Adrenal gland (tissue), 12 donors: Measurements from ENCODE around the gene CABCOCO1. TPM values are rescaled to one million over a fixed set of nuclear protein-coding genes. Genes with fewer than 3 reads are reported as not detected.

ENCODE experiments used
- DNase-seq, 7 donors: peaks; one replicate each; pipeline ENCODE4 v3.0.0-alpha.2; 2019 to 2020
- H3K27ac ChIP-seq, 5 donors: fragments of 200-600 bp; sonication (generic) in 4 of 5; 1 replicate in 3 of 5; 2 replicates in 2 of 5; pipeline versions ENCODE4 v1.5.1 to v1.8.0; 2016 to 2020; ENCODE audit warnings: mild to moderate bottlenecking in 1 of 5
- H3K27me3 ChIP-seq: fragments of 200-600 bp; 2 replicates; pipeline ENCODE4 v1.8.0; 2021
- H3K36me3 ChIP-seq, 2 donors: fragments of 200-600 bp; replicated peaks in 1 of 2; 1 replicate in 1 of 2; 2 replicates in 1 of 2; pipeline versions ENCODE4 v1.5.1 to v1.8.0; 2018 to 2022
- H3K4me1 ChIP-seq, 2 donors: fragments of 200-600 bp; replicated peaks in 1 of 2; 1 replicate in 1 of 2; 2 replicates in 1 of 2; pipeline versions ENCODE4 v1.5.1 to v1.8.0; 2018 to 2021
- H3K4me3 ChIP-seq, 4 donors: fragments of 200-600 bp; sonication (generic) in 3 of 4; one replicate each; pipeline ENCODE4 v1.5.1; 2016 to 2018
- H3K9me3 ChIP-seq, 3 donors: fragments of 200-600 bp; sonication (generic) in 1 of 3; replicated peaks in 1 of 3; 1 replicate in 2 of 3; 2 replicates in 1 of 3; pipeline versions ENCODE4 v1.5.1 to v1.8.0; 2016 to 2021
- POLR2A ChIP-seq, 2 donors: fragments of 450-650 bp; IDR thresholded peaks; one replicate each; pipeline ENCODE4 v1.6.1; 2017; ENCODE audit warnings: antibody characterized with exemption in 2 of 2, mild to moderate bottlenecking in 2 of 2, moderate library complexity in 1 of 2
- WGBS, 4 donors: extraction: QIAGEN DNeasy Blood & Tissue Kit in 2 of 4; methylation state at CpG; one replicate each; pipeline versions ENCODE4 v1.1.5 to v1.1.7; 2013 to 2017; 5-methylcytosine and 5-hydroxymethylcytosine counted together
- intact Hi-C, 2 donors: fragments of 100-400 bp; cut with DNase I; formaldehyde crosslinking; loops; one replicate each; pipeline versions ENCODE4 v1.14.1 to v1.15.0; 2022 to 2023
- polyA plus RNA-seq, 3 donors: library from polyadenylated mRNA; stranded (reverse); fragments of 200-250 nt in 2 of 3; fragments of 350-450 nt in 1 of 3; fragmentation: Illumina TruSeq in 1 of 3; extraction: RNeasy Lipid Tissue Mini Kit (QIAGEN cat#74804) in 1 of 3; gene quantifications; one replicate each; pipeline ENCODE4 v1.2.3, GENCODE V29; 2013 to 2014
- total RNA-seq, 9 donors: library from RNA; depleted of rRNA in 4 of 9; stranded (reverse); fragments of >200 nt in 4 of 9; fragments of 120-200 nt in 1 of 9; fragmentation: NEBNext Ultra II Directional in 1 of 9; extraction: Animal tissue kit (Norgen Biotek cat#: 25700) in 1 of 9; gene quantifications; one replicate each; pipeline versions ENCODE4 v1.1.0 to v1.2.4, GENCODE V29; 2013 to 2023
- TF ChIP-seq, protein P1 (sequence below), 6 experiments: fragments of 450-650 bp in 4 of 6; fragments of 200-600 bp in 2 of 6; sonication (generic) in 1 of 6; IDR thresholded peaks; 1 replicate in 5 of 6; 2 replicates in 1 of 6; pipeline versions ENCODE4 v1.5.1 to v1.8.0; 2016 to 2021; ENCODE audit warnings: antibody characterized with exemption in 6 of 6, mild to moderate bottlenecking in 2 of 6, moderate library complexity in 1 of 6
- donor health status: healthy with polysubstance abuse.
- donor health status: Bipolar disorder and iron deficiency.
- donor health status: DM: yes; HTN: yes; CAD: no.
- donor health status: DM: no; HTN: no; CAD: no.
- donor health status: DM: no; HTN: no; CAD: no.
- donor health status: DM: yes; HTN: yes; CAD: no.

Gene CABCOCO1
- total and polyA plus RNA-seq, 12 donors: 0.36 to 2.9 (median 1.4) TPM; not detected in 6

DNA sequence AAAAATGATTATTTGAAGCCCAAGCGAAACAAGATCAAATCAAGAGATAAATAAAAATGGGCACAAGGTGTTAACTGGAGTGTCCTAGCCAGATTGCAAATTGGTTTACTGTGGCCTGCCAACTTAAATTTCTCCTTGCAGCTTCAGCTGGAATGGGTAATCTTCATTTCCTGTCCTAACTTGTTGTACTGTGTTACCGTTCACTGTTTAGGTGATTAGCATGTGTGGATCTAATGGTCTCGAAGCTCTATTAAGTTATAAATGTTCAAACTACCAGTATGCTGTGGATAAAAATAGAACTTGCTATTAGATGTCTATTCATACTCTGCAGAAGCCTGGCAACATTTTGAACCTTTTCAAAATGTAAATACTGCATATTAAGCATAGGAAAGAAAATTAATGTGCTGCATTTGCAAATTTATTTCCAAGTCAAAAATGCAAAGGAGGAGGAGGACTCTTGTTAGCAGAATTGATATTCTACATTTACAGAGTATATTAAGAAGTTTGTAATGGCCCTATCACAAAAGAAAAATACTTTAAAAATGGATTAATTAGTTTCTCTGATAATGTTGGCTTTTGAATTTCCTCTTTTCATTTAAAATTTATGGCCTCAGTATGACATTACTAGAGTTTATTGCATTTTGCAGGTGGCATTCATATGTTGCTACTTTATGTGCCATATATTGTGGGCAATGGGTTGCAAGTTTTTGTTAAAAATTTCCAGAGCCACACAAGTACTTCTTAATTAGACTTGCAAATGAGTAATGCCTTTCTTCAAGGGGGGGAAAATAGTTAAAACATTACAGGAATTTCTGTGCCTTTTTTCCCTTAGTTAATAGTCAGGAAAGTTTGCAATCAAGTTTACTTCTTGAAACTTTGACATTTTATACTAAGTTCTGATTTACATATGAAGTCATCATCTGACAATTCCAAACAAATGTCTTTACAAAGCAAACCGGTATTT lies 92.1 kb downstream of the CABCOCO1 start:
- TF ChIP-seq POLR2A (IDR thresholded peaks at IDR 0.05): no peak
- TF ChIP-seq, protein P1, sequence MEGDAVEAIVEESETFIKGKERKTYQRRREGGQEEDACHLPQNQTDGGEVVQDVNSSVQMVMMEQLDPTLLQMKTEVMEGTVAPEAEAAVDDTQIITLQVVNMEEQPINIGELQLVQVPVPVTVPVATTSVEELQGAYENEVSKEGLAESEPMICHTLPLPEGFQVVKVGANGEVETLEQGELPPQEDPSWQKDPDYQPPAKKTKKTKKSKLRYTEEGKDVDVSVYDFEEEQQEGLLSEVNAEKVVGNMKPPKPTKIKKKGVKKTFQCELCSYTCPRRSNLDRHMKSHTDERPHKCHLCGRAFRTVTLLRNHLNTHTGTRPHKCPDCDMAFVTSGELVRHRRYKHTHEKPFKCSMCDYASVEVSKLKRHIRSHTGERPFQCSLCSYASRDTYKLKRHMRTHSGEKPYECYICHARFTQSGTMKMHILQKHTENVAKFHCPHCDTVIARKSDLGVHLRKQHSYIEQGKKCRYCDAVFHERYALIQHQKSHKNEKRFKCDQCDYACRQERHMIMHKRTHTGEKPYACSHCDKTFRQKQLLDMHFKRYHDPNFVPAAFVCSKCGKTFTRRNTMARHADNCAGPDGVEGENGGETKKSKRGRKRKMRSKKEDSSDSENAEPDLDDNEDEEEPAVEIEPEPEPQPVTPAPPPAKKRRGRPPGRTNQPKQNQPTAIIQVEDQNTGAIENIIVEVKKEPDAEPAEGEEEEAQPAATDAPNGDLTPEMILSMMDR (IDR thresholded peaks at IDR 0.05): no peak
- DNase-seq: no peak
- no peaks in the 10 kb centered on the region for H3K9me3 ChIP-seq
- no peaks in the 10 kb centered on the region for H3K36me3 ChIP-seq
- H3K27ac ChIP-seq: no peak overlapping the region
- peaks cover 11 to 19% of the 10 kb centered on the region in 2 donors for H3K4me1 ChIP-seq
- intact Hi-C loops: loop anchor here in 1 of 2 donors (5.0 to 10.0 kb wide), 2 partner anchors 77 to 490 kb away; no protein-coding TSS in a partner anchor
- H3K27me3 ChIP-seq: no peaks in the 10 kb centered on the region
- H3K4me3 ChIP-seq: no peak overlapping the region
- WGBS, 4 donors: 65 to 69% (median 67%) methylated on average over 4 of the region's 4 CpGs

DNA sequence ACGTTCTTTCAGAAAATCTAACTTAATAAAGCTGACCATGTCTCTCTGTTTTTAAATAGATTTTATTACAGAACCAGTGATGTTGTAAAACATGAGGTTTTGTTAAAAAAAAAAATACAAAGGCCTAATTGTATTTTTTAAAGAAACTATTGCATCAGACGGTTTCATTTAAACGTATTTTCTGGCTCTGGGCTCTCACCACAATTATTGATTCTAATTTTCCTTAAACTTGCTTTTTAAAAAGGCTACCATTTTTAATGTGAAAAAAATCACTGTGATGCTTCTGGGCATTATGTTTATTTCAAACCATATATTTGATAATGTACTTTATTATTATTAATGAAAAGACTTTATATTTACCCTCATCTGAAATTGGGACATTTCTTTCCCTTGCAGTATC lies 94.3 kb downstream of the CABCOCO1 start:
- intact Hi-C loops: loop anchor here in 1 of 2 donors (10.0 kb wide), 1 partner anchor 488 kb away; no protein-coding TSS in a partner anchor
- Histone ChIP-seq H3K9me3 (no peaks in the 10 kb centered on the region), H3K4me3 (no peak overlapping the region), H3K4me1 (peaks cover under 1 to 15% of the 10 kb centered on the region in 2 donors), H3K27ac (no peak overlapping the region), H3K36me3 (no peaks in the 10 kb centered on the region), H3K27me3 (no peaks in the 10 kb centered on the region)
- no peak for DNase-seq
- TF ChIP-seq POLR2A (IDR thresholded peaks at IDR 0.05): no peak
- TF ChIP-seq, protein P1 (IDR thresholded peaks at IDR 0.05): no peak
- 73 to 90% (median 86%) methylated on average over 3 of the region's 3 CpGs for WGBS, 4 donors

DNA sequence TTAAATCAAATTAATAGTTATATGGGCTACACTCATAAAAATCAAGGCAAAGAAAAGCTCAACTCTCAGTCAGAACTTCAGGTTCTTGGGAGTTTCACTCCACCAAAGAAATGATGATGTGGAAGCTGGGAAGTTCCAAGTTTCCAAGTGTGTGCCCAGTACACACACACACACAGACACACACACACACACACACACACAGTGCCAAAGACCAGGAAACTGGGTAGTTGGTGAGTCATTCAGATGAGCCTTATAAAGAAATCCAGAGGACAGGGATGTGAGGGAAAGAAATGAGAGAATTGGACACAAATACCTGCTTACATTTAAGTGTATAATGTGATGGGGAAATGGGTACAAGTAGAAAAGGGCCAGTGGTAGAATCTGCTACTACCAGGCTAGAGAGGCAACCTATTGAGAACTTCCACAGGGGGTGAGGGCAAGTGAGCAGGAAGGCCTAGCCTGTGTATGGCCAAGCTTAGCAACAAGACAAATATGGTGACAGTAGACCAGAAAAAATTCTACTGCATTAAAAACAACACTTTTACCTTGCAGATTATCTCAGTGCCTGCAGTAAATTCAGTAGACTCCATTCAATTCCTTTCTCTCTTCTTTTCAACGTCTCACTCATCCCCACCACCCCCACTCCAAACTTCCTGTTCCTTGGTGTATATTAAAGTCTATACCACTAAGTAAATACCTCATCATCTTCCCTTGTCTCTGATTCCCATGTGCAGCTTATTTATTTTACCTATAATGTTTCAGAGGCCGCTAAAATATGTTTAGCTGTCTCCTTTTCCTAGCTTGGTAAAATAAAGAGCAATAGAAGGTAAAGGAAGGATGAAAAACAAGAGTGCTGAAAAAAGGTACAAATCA lies 95.0 kb downstream of the CABCOCO1 start:
- intact Hi-C loops: loop anchor here in 1 of 2 donors (10.0 kb wide), 1 partner anchor 487 kb away; no protein-coding TSS in a partner anchor
- Histone ChIP-seq H3K27me3 (no peaks in the 10 kb centered on the region), H3K4me1 (peaks cover 0 to 7% of the 10 kb centered on the region in 2 donors), H3K4me3 (no peak overlapping the region), H3K9me3 (no peaks in the 10 kb centered on the region), H3K36me3 (no peaks in the 10 kb centered on the region), H3K27ac (no peak overlapping the region)
- DNase-seq: peak in 3 of 7 donors; percentile 29 to 48 (median 41)
- WGBS, 4 donors: 84 to 91% (median 89%) methylated on average over 2 of the region's 2 CpGs
- no peak for TF ChIP-seq POLR2A (IDR thresholded peaks at IDR 0.05)
- TF ChIP-seq, protein P1 (IDR thresholded peaks at IDR 0.05): no peak
